GM19372 (cell line): ENCODE results near the gene SCPEP1.

Experiments
- ATAC-seq: cut with Tn5 transposase; IDR thresholded peaks from one replicate; pipeline ENCODE4 v1.9.1; 2021; ENCODE audit warnings: mild to moderate bottlenecking, low read depth, moderate library complexity; ENCODE audit not compliant: unreplicated experiment

SCPEP1 gene

DNA sequence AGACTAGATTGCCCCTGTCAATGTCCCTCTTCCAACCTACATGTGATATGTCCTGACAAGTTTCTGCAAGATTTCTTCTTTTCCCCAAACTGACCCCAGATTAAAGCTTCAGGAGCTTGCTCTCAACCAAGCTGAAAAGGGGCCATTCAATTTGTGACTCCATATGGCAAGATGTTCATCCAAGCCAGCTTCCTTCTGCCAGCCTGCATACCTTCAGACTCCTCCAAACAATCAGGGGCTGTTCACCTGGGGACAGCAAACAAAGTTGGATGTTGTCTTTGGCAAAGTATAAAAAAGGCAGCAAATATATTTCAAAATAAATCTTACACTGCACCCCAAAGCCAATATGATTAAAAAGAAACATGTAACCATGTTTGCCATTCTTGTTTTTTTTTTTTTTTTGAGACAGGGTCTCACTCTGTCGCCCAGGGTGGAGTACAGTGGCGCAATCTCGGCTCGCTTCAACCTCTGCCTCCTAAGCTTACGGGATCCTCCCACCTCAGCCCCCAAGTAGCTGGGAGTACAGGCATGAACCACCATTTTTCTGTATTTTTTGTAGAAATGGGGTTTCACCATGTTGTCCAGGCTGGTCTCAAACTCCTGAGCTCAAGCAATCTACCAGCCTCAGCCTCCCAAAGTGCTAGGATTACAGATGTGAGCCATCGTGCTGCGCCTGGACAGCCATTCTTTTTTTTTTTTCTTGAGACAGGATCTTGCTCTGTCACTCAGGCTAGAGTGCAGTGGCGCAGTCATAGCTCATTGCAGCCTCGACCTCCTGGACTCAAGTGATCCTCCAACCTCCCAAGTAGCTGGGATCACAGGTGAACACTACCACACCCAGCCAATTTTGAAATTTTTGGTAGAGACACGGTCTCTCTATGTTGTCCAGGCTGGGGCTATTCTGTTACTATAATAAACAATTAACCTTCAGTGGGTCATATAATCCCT, 57.1 kb downstream of the SCPEP1 start:
- ATAC-seq: no peak

DNA sequence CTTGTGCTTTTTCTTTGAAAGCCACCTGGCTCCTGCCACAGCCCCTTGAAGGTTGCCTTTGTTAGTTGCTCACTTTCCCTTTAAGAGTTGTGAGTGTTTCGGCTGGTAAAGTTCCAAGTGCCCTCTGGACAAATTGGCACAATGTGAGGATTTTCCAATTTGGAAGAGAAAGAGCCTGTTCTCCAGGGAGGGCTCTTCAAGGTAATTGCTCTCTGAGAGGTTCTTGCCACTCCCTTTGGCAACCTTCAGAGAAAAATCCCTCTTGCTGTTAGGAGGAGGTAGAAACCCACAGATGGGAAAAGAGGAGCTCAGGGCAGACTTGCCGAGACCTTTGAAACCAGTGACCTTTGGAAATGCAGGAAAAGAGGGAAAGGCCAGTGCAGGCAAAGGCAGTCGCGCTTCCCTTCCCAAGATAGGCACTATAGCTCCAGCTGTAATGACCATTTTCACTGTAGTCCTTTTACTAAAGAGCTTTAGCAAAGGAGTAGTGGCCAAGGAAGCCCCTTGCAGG, 58.1 kb downstream of the SCPEP1 start:
- ATAC-seq: no peak

- ATAC-seq: no peak
These were observed 59.5 kb downstream of the SCPEP1 start for GRCh38 chr17:57037411-57037810.

DNA sequence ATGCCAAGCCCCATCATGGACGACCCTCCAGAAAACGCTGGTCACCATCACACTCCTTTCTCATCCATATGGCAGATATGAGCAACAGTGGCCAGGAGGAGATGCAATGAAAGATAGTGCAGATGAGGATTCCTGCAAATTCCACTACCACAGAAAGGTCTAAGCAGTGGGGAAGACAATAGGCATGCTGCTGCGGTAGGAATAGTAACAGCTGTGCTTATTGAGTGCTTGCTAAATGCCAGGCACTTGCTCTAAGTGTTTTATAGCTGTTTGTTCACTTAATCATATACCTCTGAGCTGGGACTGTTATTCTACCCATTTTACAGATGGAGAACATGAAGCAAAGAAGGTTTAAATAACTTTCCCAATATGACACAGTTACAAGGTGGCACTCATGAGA, 60.6 kb downstream of the SCPEP1 start:
- no peak for ATAC-seq

GRCh38 chr17:57040571-57040970, 62.6 kb downstream of the SCPEP1 start:
- no peak for ATAC-seq

DNA sequence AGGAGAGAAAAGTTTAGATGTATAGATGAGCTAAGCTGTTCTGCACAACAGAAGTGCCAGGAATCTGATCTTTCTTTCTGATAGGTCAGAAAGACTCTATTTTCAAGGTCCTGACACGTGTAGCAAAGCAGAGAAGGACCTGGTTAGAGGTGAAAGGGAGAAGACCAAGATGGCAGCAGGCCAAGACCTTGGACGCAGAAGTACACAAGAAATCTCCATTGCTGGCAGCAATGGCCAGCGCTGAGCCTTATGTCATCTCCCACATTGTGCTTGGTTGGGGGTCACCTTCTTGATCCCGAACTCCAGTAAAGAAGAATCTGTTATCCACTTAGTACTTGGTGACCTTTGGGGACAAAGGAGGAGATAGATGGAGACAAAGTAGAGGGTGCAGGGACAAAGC, 65.3 kb downstream of the SCPEP1 start:
- no peak for ATAC-seq

DNA sequence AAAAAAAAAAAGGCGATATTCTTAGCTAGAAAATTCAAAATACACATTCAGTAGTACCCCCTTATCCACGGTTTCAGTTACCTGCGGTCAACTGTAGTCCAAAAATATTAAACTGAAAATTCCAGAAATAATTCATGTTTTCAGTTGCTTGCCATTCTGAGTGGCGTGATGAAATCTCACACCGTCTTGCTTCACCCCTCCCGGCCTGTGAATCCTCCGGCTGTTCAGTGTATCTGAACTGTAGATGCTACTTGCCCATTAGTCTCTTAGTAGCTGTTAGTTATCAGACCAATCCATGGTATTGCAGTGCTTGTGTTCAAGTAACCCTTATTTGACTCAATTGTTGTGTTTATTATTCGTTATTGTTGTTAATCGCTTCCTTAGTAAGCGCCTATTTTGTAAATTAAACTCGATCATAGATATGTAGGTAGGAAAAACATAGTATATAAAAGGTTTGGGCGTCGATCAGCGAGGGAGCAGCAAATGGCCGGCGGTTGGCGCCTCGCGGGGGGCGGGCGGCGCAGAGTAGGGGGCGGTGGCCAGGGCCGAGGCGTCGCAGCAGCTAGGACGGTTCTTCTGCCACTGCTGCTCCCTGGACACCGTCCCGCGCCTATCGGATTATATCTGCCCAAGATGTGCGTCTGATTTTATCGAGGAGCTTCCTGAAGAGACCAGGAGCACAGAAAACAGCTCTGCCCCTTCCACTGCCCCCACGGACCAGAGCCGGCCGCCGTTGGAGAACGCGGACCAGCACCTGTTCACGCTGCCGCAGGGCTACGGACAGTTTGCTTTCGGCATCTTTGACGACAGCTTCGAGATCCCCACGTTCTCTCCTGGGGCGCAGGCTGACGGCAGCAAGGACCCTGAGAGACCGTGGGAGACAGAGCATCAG, 67.3 kb downstream of the SCPEP1 start:
- peak; percentile 14 for ATAC-seq

DNA sequence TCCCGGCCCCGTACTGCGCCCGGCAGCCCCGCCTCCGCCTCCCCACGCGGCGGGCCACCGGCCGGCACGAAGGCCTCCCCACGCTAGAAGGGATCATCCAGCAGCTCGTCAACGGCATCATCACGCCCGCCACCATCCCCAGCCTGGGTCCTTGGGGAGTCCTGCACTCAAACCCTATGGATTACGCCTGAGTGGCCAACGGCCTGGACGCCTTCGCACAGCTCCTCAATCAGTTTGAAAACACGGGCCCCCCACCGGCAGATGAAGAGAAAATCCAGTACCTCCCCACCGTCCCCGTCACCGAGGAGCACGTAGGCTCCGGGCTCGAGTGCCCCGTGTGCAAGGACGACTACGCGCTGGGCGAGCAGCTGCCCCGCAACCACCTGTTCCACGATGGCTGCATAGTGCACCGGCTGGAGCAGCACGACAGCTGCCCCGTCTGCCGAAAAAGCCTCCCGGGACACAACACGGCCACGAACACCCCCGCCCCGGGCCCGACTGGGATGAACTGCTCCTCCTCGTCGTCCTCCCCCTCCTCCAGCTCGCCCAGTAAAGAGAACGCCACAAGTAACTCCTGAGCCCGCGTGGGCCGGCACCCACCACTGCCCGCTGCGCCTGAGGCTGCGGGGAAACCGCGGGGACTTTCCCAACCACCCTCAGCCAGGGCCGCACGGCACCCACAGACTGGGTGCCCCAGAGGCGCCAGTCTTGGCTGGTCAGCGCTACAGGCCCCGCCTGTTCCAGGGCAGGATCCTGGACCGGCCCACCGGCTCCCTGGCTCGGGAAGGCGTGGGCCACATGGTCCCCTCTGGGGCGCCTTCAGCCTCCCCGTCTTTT, 68.2 kb downstream of the SCPEP1 start:
- peak; percentile 63 for ATAC-seq

DNA sequence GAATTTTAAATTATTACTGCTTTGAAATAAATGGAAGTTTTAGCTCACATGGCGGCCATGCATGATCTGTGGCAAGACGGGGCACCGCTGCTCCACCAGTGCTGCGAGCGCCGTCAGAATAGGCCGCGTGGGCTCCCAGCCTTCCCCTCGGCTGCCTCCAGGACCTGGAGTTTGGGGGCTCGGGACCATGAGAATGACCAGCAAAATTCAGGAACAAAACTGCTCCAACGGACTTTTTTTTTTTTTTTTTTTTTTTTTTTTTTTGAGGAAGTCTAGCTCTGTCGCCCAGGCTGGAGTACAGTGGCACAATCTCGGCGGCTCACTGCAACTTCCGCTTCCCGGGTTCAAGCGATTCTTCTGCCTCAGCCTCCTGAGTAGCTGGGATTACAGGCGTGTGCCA, 68.8 kb downstream of the SCPEP1 start:
- peak; percentile 25 for ATAC-seq

- no peak for ATAC-seq
These were observed 70.2 kb downstream of the SCPEP1 start for GRCh38 chr17:57048096-57048495.

- no peak for ATAC-seq
These were observed 72.4 kb downstream of the SCPEP1 start for GRCh38 chr17:57050306-57050705.

DNA sequence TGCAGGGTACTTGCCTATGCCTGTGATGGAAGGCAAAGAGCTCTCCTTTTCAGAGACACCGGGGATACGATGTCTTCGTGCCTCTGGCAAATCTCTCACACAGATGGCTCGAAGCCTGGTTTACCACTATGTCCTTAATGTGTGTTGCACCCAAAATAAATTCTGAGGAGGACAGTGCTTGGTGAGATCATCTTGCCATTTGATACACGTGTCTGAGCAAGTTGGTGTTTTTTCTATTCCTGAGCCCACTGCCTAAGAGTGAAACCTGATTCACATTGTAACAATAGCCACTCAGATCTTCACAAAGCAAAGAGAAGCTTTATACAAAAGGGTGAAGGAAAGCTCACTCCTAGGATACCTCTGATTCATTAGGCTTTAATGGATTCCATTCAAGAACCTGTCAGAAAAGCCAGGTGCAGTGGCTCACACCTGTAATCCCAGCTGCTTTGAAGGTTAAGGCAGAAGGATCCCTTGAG, 74.0 kb downstream of the SCPEP1 start:
- no peak for ATAC-seq
